ENCODE measurements around the gene PTPN13. TPM values are rescaled to one million over a fixed set of nuclear protein-coding genes. Genes with fewer than 3 reads are reported as not detected.

The PTPN13 gene
- total and polyA plus RNA-seq, 2 experiments from 2014 or later, result 13.0 to 43.2 TPM

DNA sequence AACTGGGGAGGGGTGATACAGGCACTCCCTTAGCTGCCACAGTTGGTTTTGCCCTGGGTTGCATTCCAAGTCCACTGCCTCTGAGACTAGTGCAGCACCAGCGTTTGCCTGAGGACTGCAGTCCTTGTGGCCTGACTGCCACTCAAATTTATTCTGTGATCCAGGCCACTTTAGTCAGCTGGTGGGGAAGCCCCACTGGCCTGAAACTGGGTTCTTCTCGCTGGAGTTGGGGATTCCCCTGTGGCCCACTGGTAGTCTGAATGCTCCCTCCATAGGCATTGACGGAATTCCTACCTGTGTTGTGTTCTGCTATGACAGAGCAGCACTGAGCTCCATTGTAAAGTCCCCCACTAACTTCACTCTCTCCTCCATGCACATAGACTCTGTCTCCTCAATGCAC lies 63.8 kb downstream of the PTPN13 start:
- WGBS, 2 experiments (ENCODE audit: low coverage in 1 of 2, low lambda C conversion rate in 2 of 2, missing lambda C conversion rate in 2 of 2), result 84% methylated on average over 3 of the region's 3 CpGs

DNA sequence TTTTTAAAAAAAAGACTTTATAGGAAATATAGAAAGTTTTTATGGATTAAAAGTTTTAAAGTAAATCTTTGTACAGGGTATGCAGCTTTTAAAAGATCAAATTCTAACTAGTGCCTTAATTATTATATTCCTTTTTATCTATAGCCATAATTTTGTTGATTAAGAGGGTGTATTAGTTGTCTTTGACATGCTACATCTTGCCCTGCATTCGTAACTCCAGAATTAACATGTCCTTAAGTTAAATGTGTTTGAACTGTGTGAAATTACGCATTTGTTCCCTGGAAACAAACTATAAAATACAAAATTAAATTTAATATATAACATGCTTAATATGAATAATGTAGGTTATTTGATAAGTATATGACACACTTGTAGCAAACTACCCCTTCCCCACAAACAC lies 66.3 kb downstream of the PTPN13 start:
- Histone ChIP-seq H3K27me3 (replicated peaks; ENCODE audit: insufficient read depth) (no peaks in the 10 kb centered on the region), H3K79me2 (ENCODE audit: insufficient read depth) (peaks cover 49% of the 10 kb centered on the region), H3K27ac (no peak overlapping the region), H3K4me1 (ENCODE audit: insufficient read depth) (peaks cover 8% of the 10 kb centered on the region), H3K36me3 (ENCODE audit: low read depth) (no peaks in the 10 kb centered on the region), H2AFZ (no peak overlapping the region), H3K9me3 (ENCODE audit: low read depth) (no peaks in the 10 kb centered on the region), H3F3A (ENCODE audit: insufficient read depth) (no peaks in the 10 kb centered on the region), H4K20me1 (ENCODE audit: insufficient read depth) (peaks cover 14% of the 10 kb centered on the region; the same call in 1 of the 2 replicates), H3K4me2 (ENCODE audit: unreplicated experiment) (no peak overlapping the region), H3K4me3 (no peak overlapping the region), H3K9ac (no peak overlapping the region), H3K9me2 (ENCODE audit: insufficient read depth) (no peaks in the 10 kb centered on the region)
- in situ Hi-C loops (cut with MboI), result no loop called here
- 95% methylated on average over 2 of the region's 2 CpGs for WGBS, 2 experiments (ENCODE audit: low coverage in 1 of 2, low lambda C conversion rate in 2 of 2, missing lambda C conversion rate in 2 of 2)
- TF ChIP-seq EZH2 (IDR thresholded peaks at IDR 0.05; ENCODE audit: insufficient read depth, poor library complexity, severe bottlenecking), result no peak
- no peak for TF ChIP-seq EZH2phosphoT487 (IDR thresholded peaks at IDR 0.05; ENCODE audit: insufficient read depth, low read depth)
- DNase-seq, result no peak

More for the DNA sequence above, 63.8 kb downstream of the PTPN13 start:
- Histone ChIP-seq H3K4me3 (no peak overlapping the region), H4K20me1 (ENCODE audit: insufficient read depth) (peaks cover 17% of the 10 kb centered on the region), H3F3A (ENCODE audit: insufficient read depth) (no peaks in the 10 kb centered on the region), H3K27me3 (replicated peaks; ENCODE audit: insufficient read depth) (no peaks in the 10 kb centered on the region), H2AFZ (no peak overlapping the region), H3K79me2 (ENCODE audit: insufficient read depth) (peaks cover 54% of the 10 kb centered on the region), H3K4me1 (ENCODE audit: insufficient read depth) (no peaks in the 10 kb centered on the region), H3K9me2 (ENCODE audit: insufficient read depth) (no peaks in the 10 kb centered on the region), H3K27ac (no peak overlapping the region), H3K9ac (no peak overlapping the region), H3K36me3 (ENCODE audit: low read depth) (0 out of 2 replicates have a peak, but pooled peaks cover 4% of the 10 kb centered on the region), H3K9me3 (ENCODE audit: low read depth) (no peaks in the 10 kb centered on the region), H3K4me2 (ENCODE audit: unreplicated experiment) (no peak overlapping the region)
- TF ChIP-seq EZH2 (IDR thresholded peaks at IDR 0.05; ENCODE audit: insufficient read depth, poor library complexity, severe bottlenecking) (no peak), EZH2phosphoT487 (IDR thresholded peaks at IDR 0.05; ENCODE audit: insufficient read depth, low read depth) (no peak)
- no peak for DNase-seq
- in situ Hi-C loops (cut with MboI), result no loop called here

DNA sequence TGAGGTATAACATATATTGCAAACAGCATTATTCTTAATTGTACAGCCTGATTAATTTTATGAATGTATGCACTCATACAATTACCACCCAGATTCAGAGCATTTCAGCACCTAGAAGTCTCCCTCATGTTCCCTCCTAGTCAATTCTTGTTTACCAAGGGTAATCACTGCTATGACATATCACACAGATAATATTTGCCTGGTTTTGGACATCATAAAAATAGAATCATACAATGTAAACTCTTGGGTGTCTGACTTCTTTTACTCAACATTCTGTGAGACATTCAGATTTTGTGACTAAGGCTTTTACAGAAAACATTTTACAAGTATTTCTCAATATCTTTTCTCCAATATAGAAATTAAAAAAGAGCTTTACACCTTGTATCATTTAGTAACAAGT lies 66.9 kb downstream of the PTPN13 start:
- no peak overlapping the region for H3K4me2 ChIP-seq (ENCODE audit: unreplicated experiment)
- H3K27ac ChIP-seq, result no peak overlapping the region
- H3K36me3 ChIP-seq (ENCODE audit: low read depth), result no peaks in the 10 kb centered on the region
- H3K4me1 ChIP-seq (ENCODE audit: insufficient read depth), result peaks cover 12% of the 10 kb centered on the region
- H2AFZ ChIP-seq, result no peak overlapping the region
- no peak overlapping the region for H3K9ac ChIP-seq
- peaks cover 20% of the 10 kb centered on the region; the same call in 1 of the 2 replicates for H4K20me1 ChIP-seq (ENCODE audit: insufficient read depth)
- no peaks in the 10 kb centered on the region for H3K9me2 ChIP-seq (ENCODE audit: insufficient read depth)
- H3K9me3 ChIP-seq (ENCODE audit: low read depth), result no peaks in the 10 kb centered on the region
- DNase-seq, result peak; percentile 12
- in situ Hi-C loops (cut with MboI), result no loop called here
- no peaks in the 10 kb centered on the region for H3K27me3 ChIP-seq (replicated peaks; ENCODE audit: insufficient read depth)
- no peak overlapping the region for H3K4me3 ChIP-seq
- TF ChIP-seq EZH2 (IDR thresholded peaks at IDR 0.05; ENCODE audit: insufficient read depth, poor library complexity, severe bottlenecking) (no peak), EZH2phosphoT487 (IDR thresholded peaks at IDR 0.05; ENCODE audit: insufficient read depth, low read depth) (no peak)
- H3K79me2 ChIP-seq (ENCODE audit: insufficient read depth), result peaks cover 49% of the 10 kb centered on the region
- no peaks in the 10 kb centered on the region for H3F3A ChIP-seq (ENCODE audit: insufficient read depth)

- Histone ChIP-seq H3K9ac (no peak overlapping the region), H3K9me3 (ENCODE audit: low read depth) (no peaks in the 10 kb centered on the region), H3F3A (ENCODE audit: insufficient read depth) (no peaks in the 10 kb centered on the region), H3K27ac (no peak overlapping the region), H3K4me3 (no peak overlapping the region), H3K27me3 (replicated peaks; ENCODE audit: insufficient read depth) (no peaks in the 10 kb centered on the region), H3K4me2 (ENCODE audit: unreplicated experiment) (no peak overlapping the region), H3K79me2 (ENCODE audit: insufficient read depth) (peaks cover 47% of the 10 kb centered on the region), H3K36me3 (ENCODE audit: low read depth) (no peaks in the 10 kb centered on the region), H3K4me1 (ENCODE audit: insufficient read depth) (peaks cover 12% of the 10 kb centered on the region), H4K20me1 (ENCODE audit: insufficient read depth) (peaks cover 20% of the 10 kb centered on the region; the same call in 1 of the 2 replicates), H2AFZ (no peak overlapping the region), H3K9me2 (ENCODE audit: insufficient read depth) (no peaks in the 10 kb centered on the region)
- in situ Hi-C loops (cut with MboI), result no loop called here
- DNase-seq, result no peak
- WGBS, 2 experiments (ENCODE audit: low coverage in 1 of 2, low lambda C conversion rate in 2 of 2, missing lambda C conversion rate in 2 of 2), result 98 to 100% methylated on average over 1 of the region's 1 CpG
- no peak for TF ChIP-seq EZH2phosphoT487 (IDR thresholded peaks at IDR 0.05; ENCODE audit: insufficient read depth, low read depth)
- TF ChIP-seq EZH2 (IDR thresholded peaks at IDR 0.05; ENCODE audit: insufficient read depth, poor library complexity, severe bottlenecking), result no peak
Measured at GRCh38 chr4:86661418-86661817, 67.3 kb downstream of the PTPN13 start.

DNA sequence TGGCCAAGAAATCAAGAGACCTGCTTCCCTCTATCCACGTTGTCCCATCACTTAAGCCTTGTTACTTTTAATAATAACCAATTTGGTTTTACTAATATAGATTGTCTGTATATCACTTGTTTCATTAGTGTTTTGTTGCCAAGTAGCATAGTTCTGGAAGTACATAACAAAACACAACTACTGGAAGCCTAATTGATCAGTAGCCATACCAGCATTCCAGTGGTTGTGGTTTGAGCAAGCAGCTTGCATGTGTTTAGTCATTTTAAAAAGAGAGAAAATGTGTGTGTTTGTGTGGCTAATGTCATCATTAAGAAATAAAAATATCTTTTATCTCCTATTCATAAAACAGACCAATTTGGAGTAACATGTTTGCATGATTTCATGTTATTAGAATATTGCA lies 70.8 kb downstream of the PTPN13 start:
- Histone ChIP-seq H3K4me2 (ENCODE audit: unreplicated experiment) (no peak overlapping the region), H3K27ac (no peak overlapping the region), H3K79me2 (ENCODE audit: insufficient read depth) (peaks cover 50% of the 10 kb centered on the region), H2AFZ (no peak overlapping the region), H3K9me2 (ENCODE audit: insufficient read depth) (no peaks in the 10 kb centered on the region), H3K9me3 (ENCODE audit: low read depth) (no peaks in the 10 kb centered on the region), H3K4me1 (ENCODE audit: insufficient read depth) (peaks cover 12% of the 10 kb centered on the region), H3K36me3 (ENCODE audit: low read depth) (no peaks in the 10 kb centered on the region), H4K20me1 (ENCODE audit: insufficient read depth) (peaks cover 16% of the 10 kb centered on the region; the same call in 1 of the 2 replicates), H3K4me3 (no peak overlapping the region), H3K27me3 (replicated peaks; ENCODE audit: insufficient read depth) (no peaks in the 10 kb centered on the region), H3K9ac (no peak overlapping the region), H3F3A (ENCODE audit: insufficient read depth) (no peaks in the 10 kb centered on the region)
- in situ Hi-C loops (cut with MboI), result no loop called here
- WGBS, 2 experiments (ENCODE audit: low coverage in 1 of 2, low lambda C conversion rate in 2 of 2, missing lambda C conversion rate in 2 of 2), result 55 to 61% methylated on average over 1 of the region's 1 CpG
- peak; percentile 80 for DNase-seq
- TF ChIP-seq EZH2phosphoT487 (IDR thresholded peaks at IDR 0.05; ENCODE audit: insufficient read depth, low read depth), result peak; percentile 97
- no peak for TF ChIP-seq EZH2 (IDR thresholded peaks at IDR 0.05; ENCODE audit: insufficient read depth, poor library complexity, severe bottlenecking)

Measured in GM23248 (cell line).